GM10266 (cell line): Measurements from ENCODE around the gene FRMD4A.

Experiments used
- DNase-seq: peaks from one replicate; pipeline ENCODE4 v3.0.0; 2012; ENCODE audit errors: extremely low spot score
- CTCF ChIP-seq: IDR thresholded peaks from 2 replicates; pipeline ENCODE4 v1.5.1; 2012; ENCODE audit warnings: mild to moderate bottlenecking, low read depth; ENCODE audit not compliant: control insufficient read depth, insufficient read depth; ENCODE audit errors: missing control alignments

FRMD4A gene

GRCh38 chr10:13816195-13816925 lies 514.4 kb downstream of the FRMD4A start:
- DNase-seq = no peak
- no peak for TF ChIP-seq CTCF

- no peak for DNase-seq
- TF ChIP-seq CTCF = no peak
Observed at GRCh38 chr10:13815756-13816155, 515.0 kb downstream of the FRMD4A start.

- no peak for TF ChIP-seq CTCF
- no peak for DNase-seq
Observed at GRCh38 chr10:13813550-13813949, 517.2 kb downstream of the FRMD4A start.

- DNase-seq = no peak
Observed at GRCh38 chr10:13812804-13813203, 517.9 kb downstream of the FRMD4A start.

GRCh38 chr10:13810568-13810967 lies 520.2 kb downstream of the FRMD4A start:
- no peak for DNase-seq
- TF ChIP-seq CTCF = no peak

More at GRCh38 chr10:13812804-13813203, 517.9 kb downstream of the FRMD4A start:
- no peak for TF ChIP-seq CTCF

GRCh38 chr10:13809427-13809826 lies 521.3 kb downstream of the FRMD4A start:
- no peak for DNase-seq
- TF ChIP-seq CTCF = no peak

GRCh38 chr10:13808556-13809391 lies 522.0 kb downstream of the FRMD4A start:
- DNase-seq = no peak
- no peak for TF ChIP-seq CTCF
